Measurements from ENCODE around the gene NDUFAF8. TPM values are rescaled to one million over a fixed set of nuclear protein-coding genes. Genes with fewer than 3 reads are reported as not detected.

The NDUFAF8 gene
- total and polyA plus RNA-seq, 2 donors (not counting 1 experiment from before 2014, with no cell fraction given) = 41.7 to 42.6 TPM

GRCh38 chr17:81265576-81265975 lies 26.5 kb downstream of the NDUFAF8 start:
- Histone ChIP-seq H3K27me3 (replicated peaks in 1 of 4; ENCODE audit: control extremely low read depth in 1 of 4, control insufficient read depth in 3 of 4, insufficient read depth in 4 of 4, low read length in 3 of 4) (no peaks in the 10 kb centered on the region), H4K20me1 (ENCODE audit: control insufficient read depth, insufficient read depth, low read length, poor library complexity, severe bottlenecking) (peaks cover 33% of the 10 kb centered on the region), H3K79me2 (ENCODE audit: control insufficient read depth, insufficient read depth, low read length) (peaks cover 15% of the 10 kb centered on the region), H3K27ac (ENCODE audit: low read length in 2 of 2) (no peak overlapping the region), H3K4me1 (ENCODE audit: control insufficient read depth in 2 of 2, insufficient read depth in 2 of 2, low read length in 2 of 2) (no peaks in the 10 kb centered on the region), H3K9ac (ENCODE audit: low read length) (no peak overlapping the region), H3K4me3 (ENCODE audit: control extremely low read depth in 1 of 5, extremely low read depth in 1 of 5, insufficient read depth in 1 of 5, low read depth in 2 of 5, low read length in 4 of 5) (no peak overlapping the region), H2AFZ (ENCODE audit: insufficient read depth, low read depth, low read length, poor library complexity, severe bottlenecking) (no peak overlapping the region), H3K4me2 (replicated peaks; ENCODE audit: low read depth, low read length, poor library complexity, severe bottlenecking) (no peak overlapping the region), H3K36me3 (replicated peaks in 1 of 2; ENCODE audit: control extremely low read depth in 1 of 2, control insufficient read depth in 1 of 2, extremely low read depth in 1 of 2, insufficient read depth in 2 of 2, low read length in 1 of 2) (peaks cover 0 to 71% of the 10 kb centered on the region in 2 experiments), H3K9me3 (ENCODE audit: control extremely low read depth in 1 of 3, control insufficient read depth in 2 of 3, insufficient read depth in 1 of 3, low read length in 2 of 3) (no peaks in the 10 kb centered on the region)
- 97% methylated on average over 22 of the region's 22 CpGs for WGBS (ENCODE audit: insufficient coverage)
- no peaks in the 10 kb centered on the region for H3K4me1 Mint-ChIP-seq
- ChIA-PET CTCF (interaction anchor here (1.0 kb wide), 1 partner anchor 25 kb away, joined by 4 read pairs; no protein-coding TSS in a partner anchor), POLR2A (no interaction called here)
- H3K4me3 Mint-ChIP-seq = no peak overlapping the region
- no peak for DNase-seq
- H3K27me3 Mint-ChIP-seq = no peaks in the 10 kb centered on the region
- ATAC-seq (ENCODE audit: low read depth) = no peak
- no peak for TF ChIP-seq EZH2 (IDR thresholded peaks at IDR 0.05; ENCODE audit: borderline replicate concordance, insufficient read depth, low read depth, low read length, poor library complexity, severe bottlenecking)
- intact Hi-C loops (cut with micrococcal nuclease) = no loop called here
- H3K27ac Mint-ChIP-seq = no peak overlapping the region
- no peaks in the 10 kb centered on the region for H3K9me3 Mint-ChIP-seq (ENCODE audit: insufficient read depth)

- Mint-ChIP-seq H3K27me3 (no peaks in the 10 kb centered on the region), H3K4me3 (no peak overlapping the region), H3K27ac (no peak overlapping the region), H3K9me3 (ENCODE audit: insufficient read depth) (no peaks in the 10 kb centered on the region), H3K4me1 (no peaks in the 10 kb centered on the region)
- TF ChIP-seq CTCF (IDR thresholded peaks at IDR 0.05) (no peak), EZH2 (IDR thresholded peaks at IDR 0.05; ENCODE audit: borderline replicate concordance, insufficient read depth, low read depth, low read length, poor library complexity, severe bottlenecking) (no peak)
- CTCF ChIA-PET = interaction anchor here (1.8 kb wide), 1 partner anchor 333 kb away, joined by 5 read pairs; no protein-coding TSS in a partner anchor
- 95% methylated on average over 3 of the region's 6 CpGs for WGBS (ENCODE audit: insufficient coverage)
- ATAC-seq (ENCODE audit: low read depth) (no peak), DNase-seq (no peak)
- H3K4me3 ChIP-seq (ENCODE audit: control extremely low read depth in 1 of 5, extremely low read depth in 1 of 5, insufficient read depth in 1 of 5, low read depth in 2 of 5, low read length in 4 of 5) = no peak overlapping the region
- no peaks in the 10 kb centered on the region for H3K27me3 ChIP-seq (replicated peaks in 1 of 4; ENCODE audit: control extremely low read depth in 1 of 4, control insufficient read depth in 3 of 4, insufficient read depth in 4 of 4, low read length in 3 of 4)
- POLR2A ChIA-PET = no interaction called here
- H3K4me1 ChIP-seq (ENCODE audit: control insufficient read depth in 2 of 2, insufficient read depth in 2 of 2, low read length in 2 of 2) = no peaks in the 10 kb centered on the region
- H3K9ac ChIP-seq (ENCODE audit: low read length) = no peak overlapping the region
- H4K20me1 ChIP-seq (ENCODE audit: control insufficient read depth, insufficient read depth, low read length, poor library complexity, severe bottlenecking) = peaks cover 28% of the 10 kb centered on the region
- H2AFZ ChIP-seq (ENCODE audit: insufficient read depth, low read depth, low read length, poor library complexity, severe bottlenecking) = no peak overlapping the region
- H3K27ac ChIP-seq (ENCODE audit: low read length in 2 of 2) = no peak overlapping the region
- H3K9me3 ChIP-seq (ENCODE audit: control extremely low read depth in 1 of 3, control insufficient read depth in 2 of 3, insufficient read depth in 1 of 3, low read length in 2 of 3) = no peaks in the 10 kb centered on the region
- peaks cover 14% of the 10 kb centered on the region for H3K79me2 ChIP-seq (ENCODE audit: control insufficient read depth, insufficient read depth, low read length)
- H3K4me2 ChIP-seq (replicated peaks; ENCODE audit: low read depth, low read length, poor library complexity, severe bottlenecking) = no peak overlapping the region
- H3K36me3 ChIP-seq (replicated peaks in 1 of 2; ENCODE audit: control extremely low read depth in 1 of 2, control insufficient read depth in 1 of 2, extremely low read depth in 1 of 2, insufficient read depth in 2 of 2, low read length in 1 of 2) = peaks cover 0 to 59% of the 10 kb centered on the region in 2 experiments
- intact Hi-C loops (cut with micrococcal nuclease) = no loop called here
Observed at GRCh38 chr17:81267390-81268067, 28.4 kb downstream of the NDUFAF8 start.

Data from B cell (primary cell).